GM18909 (cell line): ENCODE measurements around the gene PLA2G4B.

Experiments used
- ATAC-seq: cut with Tn5 transposase; IDR thresholded peaks from one replicate; pipeline ENCODE4 v1.9.1; 2021; ENCODE audit warnings: mild to moderate bottlenecking; ENCODE audit not compliant: unreplicated experiment, poor library complexity

The PLA2G4B gene

DNA sequence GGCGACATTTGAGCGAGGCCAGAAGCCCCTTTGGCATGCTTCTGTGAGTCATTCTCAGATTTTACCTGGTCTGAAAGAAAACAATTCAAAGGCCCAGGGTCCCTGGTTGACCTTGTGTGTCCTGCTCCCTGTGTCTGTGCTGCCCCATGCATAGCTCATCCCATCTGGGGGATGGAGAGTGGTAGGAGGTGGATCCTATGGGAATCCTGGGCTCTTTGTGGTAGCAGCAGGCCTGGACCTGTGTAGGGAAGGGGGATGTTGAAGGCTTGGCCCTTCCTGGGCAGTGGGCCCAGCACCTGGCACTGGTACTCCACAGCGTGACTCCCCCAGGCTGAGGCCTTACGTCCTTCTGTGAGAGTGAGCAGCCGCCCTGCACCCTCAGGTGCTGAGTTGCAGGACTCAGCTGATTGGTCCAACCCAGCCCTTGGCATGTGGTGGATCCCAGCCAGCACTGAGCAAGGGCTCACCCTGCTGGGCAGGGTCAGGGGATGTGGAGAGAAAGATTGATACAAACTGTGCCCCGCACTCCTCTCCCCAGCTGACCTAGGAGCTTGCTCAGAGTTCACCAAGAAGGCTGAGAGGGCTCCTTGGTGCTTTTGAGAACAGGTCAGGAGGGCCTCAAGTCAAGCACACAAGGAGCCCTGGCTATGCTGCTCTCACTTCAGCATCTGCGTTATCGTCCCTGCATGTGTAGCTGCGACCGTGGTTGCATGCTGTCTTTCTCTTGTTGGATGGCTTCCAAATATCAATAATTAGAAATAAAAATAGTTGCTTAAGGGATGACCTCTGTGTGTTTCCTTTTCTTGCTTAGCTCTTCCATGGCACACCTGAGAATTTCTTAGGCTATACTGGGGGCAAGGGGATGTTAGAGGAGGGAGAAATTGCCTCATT lies 32.1 kb upstream of the PLA2G4B start:
- no peak for ATAC-seq

DNA sequence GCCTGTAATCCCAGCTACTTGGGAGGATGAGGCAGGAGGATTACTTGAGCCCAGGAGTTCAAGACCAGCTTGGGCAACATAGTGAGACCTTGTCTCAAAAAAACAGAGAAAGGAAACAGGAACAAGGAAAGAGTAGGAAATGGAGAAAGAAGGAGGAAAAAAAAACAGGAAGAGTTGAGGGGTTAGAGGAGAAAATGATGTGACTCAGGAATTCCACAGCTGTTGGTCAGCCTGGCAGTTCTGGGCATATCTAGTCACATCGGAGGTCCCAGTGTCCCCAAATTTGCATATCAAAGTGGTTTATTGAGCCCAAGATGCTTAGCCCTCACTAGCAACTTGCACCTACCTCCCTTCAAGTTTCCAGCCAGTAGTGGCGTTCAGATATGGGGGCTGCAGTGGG lies 29.5 kb upstream of the PLA2G4B start:
- no peak for ATAC-seq

DNA sequence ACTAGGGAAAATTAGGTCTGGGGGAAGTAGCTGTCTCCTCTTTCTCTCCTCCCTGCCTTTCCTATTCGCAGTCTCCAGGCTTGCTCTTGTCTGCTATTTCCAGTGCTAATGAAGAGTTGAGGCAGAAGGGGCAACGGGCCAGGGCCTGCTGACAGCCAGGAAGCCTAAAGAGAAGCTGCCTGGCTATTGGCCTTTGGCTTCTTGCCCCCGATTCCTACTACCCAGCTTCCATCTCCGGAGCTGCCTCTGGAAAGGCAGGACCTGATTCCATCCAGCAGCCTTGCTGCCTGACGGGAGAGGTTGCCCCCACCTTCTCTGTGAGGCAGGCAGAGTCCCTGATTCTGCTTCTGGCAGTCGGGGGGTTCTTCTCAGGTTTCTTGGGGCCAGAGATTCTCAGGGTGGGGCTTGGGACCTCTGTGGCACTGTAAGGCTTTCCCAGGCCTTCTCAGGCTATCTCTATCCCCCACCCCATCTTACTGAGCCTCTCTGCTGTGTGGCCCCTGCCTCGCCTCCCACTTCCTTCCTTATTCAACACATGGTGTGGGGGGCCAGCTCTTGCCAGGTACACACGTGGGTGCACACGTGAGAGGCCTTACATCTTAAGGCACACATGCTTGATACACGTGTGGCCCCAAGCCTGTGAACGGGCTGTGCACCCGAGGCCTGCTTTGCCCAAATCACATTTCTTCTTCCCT lies 29.0 kb upstream of the PLA2G4B start:
- ATAC-seq = no peak

DNA sequence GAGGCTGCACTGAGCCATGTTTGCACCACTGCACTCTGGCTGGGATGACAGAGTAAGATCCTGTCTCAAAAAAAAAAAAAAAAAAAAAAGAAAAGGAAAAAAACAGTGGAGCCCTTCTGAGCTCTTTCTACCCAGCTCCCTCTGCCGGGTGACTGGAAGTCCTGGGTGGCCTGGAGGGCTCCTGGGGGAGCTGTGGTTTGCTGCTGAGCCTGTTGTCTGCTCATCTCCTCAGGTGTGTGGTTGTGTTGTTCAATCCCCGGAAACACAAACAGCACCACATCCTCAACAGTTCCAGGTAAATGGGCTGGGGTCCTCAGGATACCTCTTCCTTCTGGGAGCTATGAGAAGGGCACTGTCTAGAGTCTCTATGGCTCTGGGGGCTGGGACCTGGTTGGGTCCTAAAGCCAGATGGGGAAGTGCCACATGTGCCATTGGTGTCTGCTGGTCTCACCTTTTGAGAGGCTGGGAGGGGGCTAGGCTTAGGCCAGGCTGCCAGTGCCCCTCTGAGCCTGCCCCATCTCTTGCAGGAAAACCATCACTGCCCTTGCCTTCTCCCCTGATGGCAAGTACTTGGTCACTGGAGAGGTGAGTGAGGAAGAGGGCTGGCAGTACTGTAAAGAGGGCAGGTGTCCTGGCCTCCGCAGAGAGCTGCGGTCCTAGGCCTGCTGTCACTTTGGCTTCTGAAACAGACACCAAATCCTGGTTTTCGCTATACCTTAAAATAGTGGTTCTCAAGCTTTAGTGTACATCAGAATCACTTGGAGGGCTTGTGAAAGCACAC lies 27.8 kb upstream of the PLA2G4B start:
- ATAC-seq = no peak

DNA sequence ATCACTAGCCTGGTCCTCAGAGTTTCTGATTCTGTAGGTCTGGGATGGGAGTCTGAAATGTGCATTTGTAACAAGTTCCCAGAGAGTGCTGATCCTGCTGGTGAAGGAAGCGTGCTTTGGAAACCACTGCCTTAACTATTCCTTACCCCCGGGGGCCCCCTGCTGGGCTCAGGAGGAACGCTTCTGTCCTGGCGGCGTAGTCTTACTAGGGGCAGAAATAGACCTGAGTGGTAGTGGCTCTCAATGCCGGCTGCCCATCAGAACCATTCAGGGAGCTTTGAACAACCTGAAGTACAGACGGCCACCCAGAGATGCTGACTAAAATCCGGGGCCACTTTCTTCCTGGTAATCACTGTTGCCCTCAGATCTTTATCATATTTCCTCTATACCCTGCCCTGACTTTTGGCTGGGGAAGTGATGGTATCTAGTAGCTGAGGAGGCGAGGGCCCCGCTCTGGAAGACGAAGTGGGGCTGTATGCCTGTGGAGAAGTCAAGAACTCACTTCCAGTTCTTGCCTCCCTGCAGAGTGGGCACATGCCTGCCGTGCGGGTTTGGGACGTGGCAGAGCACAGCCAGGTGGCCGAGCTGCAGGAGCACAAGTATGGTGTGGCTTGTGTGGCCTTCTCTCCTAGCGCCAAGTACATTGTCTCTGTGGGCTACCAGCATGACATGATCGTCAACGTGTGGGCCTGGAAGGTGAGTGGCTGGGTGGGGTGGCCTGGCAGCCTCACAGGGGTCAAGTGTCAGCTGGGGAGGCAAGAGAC lies 27.0 kb upstream of the PLA2G4B start:
- peak; percentile 62 for ATAC-seq

DNA sequence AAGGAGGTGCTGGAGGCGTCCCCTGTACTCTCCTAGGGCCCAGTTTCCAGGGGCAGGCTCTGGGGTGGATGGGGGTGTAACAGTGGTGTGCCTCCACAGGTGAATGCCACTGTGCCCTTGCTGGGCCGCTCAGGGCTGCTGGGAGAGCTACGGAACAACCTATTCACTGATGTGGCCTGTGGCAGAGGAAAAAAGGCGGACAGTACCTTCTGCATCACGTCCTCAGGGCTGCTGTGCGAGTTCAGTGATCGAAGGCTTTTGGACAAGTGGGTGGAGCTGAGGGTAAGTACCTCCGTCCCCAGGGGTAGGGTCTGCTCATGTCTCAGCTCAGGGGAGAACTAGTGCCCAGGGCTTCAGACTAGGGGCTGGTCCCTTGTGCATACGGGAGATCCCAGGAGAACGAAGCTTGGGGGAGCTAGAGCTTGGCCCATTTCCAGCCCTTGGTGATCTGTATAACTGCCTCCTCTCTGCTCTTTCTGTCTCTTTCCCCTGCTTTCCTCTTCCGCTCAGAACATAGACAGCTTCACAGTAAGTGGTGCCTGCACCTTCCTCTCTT lies 25.7 kb upstream of the PLA2G4B start:
- no peak for ATAC-seq

DNA sequence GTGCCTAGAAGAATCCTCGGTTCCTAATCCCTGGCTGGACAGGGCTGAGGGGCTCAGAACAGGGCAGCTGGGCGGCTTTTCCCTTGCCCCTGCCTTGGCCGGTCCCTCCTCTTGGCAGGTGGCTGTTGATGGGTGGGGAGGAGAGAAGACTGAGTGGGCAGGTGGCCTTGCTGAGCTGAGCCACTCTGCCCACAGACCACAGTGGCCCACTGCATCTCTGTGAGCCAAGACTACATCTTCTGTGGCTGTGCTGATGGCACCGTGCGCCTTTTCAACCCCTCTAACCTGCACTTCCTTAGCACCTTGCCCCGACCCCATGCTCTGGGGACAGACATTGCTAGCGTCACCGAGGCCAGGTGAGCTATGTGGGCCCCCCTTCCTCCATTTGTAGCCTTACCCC lies 25.2 kb upstream of the PLA2G4B start:
- ATAC-seq = no peak

DNA sequence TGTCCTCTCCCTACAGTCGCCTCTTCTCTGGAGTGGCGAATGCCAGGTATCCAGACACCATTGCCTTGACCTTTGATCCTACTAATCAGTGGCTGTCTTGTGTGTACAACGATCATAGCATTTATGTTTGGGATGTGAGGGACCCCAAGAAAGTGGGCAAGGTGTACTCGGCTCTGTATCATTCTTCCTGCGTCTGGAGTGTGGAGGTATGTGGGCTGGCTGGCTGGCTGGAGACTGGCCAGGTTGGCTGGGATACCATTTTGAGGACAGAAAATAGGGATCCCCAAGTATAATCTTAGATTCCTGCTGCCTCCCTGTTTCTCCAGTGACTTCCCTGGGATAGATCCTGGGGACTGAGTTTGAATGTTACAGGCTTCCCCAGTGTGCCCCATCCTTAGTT lies 24.1 kb upstream of the PLA2G4B start:
- no peak for ATAC-seq

DNA sequence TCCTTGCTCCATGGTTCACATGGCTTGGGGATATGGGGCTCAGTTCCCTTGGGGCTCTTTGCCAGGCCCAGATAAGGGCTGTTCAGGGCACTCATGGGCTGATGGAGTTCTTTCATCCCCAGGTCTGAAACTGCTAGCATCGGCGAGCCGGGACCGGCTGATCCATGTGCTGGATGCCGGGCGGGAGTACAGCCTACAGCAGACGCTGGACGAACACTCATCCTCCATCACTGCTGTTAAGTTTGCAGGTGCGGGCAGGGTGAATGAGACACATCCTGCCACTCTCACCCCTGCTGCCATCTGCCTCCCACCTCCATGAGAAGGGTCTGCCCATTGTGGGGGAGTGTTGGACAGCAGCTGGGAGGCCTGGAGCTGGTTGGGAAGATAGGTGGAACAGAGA lies 21.9 kb upstream of the PLA2G4B start:
- ATAC-seq = no peak

DNA sequence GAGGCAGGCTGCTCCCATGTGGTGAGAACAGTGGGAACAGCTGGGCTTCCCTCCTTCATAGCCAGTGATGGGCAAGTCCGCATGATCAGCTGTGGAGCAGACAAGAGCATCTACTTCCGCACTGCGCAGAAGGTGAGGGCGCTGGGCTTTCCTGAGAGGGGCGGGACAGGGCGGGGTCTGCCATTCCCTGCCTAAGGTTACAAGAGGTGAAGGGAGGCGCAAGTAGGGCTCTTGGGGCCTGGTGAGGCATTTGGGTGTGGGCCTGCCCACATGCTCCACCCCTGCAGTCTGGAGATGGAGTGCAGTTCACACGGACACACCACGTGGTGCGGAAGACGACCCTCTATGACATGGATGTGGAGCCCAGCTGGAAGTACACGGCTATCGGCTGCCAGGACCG lies 21.3 kb upstream of the PLA2G4B start:
- no peak for ATAC-seq

DNA sequence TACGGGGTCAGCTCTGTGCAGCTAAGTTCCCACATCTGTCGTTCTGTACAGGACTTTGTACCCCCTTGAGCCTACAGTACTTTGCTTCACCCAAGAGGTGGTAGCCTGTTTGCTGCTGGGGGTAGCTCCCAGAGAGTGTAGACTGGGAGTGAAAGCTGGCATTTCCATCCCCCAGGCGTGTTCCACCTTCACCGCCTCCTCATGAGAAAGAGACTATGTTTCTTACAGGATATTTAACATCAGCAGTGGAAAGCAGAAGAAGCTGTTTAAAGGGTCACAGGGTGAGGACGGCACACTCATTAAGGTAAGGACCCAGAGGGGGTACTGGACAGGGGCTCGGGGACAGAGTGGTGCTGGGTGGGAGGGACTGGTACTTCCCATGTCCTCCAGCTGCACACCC lies 20.9 kb upstream of the PLA2G4B start:
- ATAC-seq = no peak

DNA sequence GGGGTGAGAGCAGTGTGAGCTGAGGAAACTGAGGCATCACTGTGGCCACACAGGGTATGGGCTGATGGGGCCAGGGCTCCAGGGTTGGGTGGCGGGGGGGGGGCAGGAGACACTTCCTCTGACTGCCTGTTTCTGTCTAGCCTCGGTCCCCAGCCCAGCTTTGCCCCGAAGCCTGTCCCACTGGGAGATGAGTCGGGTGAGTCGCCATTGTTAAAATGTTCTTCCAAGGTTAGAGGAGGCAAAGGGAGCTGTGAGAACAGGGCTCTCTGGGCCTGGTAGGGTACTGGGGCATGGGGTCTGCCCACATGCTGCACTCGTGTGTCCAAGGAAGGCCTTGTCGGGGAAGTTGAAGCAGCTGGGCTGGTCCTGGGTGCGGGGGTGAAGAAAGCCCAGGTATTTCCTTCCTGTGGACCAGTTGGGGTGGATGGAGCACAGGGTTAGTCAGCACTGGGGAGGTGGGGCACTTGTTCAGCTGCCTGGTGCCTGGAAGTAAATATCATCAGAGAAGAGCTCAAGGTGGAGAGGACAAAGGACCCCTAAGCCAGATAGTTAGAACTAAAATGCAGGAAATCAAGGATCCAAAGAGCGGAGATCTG lies 19.1 kb upstream of the PLA2G4B start:
- ATAC-seq = no peak

DNA sequence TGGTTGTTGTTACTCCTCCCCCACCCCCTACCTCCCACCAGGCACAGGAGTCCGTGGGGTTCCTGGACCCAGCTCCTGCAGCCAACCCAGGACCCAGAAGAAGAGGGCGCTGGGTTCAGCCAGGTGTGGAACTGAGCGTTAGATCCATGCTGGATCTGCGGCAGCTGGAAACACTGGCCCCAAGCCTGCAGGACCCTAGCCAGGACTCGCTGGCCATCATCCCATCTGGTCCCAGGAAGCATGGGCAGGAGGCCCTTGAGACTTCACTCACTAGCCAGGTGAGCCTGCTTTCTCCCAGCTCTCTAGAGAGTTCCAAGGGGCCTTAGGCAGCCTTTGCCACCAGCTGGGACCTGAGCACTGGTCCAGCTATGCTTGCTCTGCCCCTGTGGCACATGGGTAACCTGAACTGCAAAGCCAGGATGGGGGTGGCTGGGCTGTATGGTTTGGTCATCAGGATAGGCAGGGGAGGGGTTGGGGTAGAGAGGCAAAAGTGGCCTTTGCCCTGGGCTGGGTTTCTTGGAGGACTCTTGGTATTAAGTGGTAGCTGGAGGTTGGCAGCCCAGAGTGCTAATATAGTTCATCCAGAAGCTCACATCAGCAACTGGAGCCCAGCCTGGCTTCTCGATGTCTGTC lies 17.7 kb upstream of the PLA2G4B start:
- ATAC-seq = no peak

DNA sequence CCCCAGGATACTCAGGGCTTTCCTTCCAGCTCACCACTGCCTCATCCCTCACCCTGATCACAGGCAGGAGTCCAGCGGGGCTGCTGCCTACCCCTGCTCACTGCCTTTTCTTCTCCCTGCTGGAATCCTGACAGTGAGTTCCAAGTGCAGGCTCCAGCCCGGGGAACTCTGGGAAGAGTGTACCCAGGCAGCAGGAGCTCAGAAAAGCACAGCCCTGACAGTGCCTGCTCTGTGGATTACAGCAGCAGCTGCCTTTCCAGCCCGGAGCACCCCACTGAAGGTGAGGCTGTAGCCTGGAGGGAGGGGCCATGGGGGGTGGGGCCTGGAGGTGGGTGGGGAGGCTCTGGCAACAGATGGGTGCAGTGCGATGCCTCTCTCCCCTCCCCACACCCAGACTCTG lies 16.8 kb upstream of the PLA2G4B start:
- ATAC-seq = no peak

DNA sequence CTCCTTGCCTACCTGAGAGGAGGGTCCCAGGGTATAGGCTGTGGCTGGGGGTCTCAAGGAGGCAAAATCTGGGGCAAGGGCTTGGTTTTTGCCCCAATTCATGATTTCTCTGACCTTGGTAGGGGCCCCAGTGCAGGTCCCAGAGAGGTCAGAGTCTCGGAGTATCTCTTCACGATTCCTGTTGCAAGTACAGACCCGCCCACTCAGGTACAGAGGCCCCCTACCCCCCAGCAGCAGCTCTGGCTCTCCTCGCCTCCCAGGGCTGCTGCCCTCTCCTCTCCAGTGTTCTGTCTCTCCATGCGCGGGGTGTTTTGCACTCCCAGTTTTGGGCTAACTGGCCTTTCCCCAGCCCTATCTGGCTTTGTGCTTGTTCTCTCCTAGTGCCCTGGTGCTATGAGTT lies 16.2 kb upstream of the PLA2G4B start:
- no peak for ATAC-seq

DNA sequence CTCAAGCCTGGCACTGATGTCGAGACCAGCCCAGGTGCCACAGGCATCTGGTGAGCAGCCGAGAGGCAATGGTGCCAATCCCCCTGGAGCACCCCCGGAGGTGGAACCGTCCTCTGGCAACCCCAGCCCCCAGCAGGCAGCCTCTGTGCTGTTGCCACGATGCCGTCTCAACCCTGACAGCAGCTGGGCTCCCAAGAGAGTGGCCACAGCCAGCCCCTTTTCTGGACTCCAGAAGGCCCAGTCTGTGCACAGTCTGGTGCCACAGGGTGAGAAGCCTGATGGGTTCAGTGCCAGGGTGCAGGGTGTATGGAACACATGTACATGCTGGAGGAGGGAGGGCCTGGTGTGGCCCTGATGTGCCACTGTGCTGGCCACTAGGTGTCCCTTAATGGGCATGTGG lies 15.7 kb upstream of the PLA2G4B start:
- ATAC-seq = no peak

DNA sequence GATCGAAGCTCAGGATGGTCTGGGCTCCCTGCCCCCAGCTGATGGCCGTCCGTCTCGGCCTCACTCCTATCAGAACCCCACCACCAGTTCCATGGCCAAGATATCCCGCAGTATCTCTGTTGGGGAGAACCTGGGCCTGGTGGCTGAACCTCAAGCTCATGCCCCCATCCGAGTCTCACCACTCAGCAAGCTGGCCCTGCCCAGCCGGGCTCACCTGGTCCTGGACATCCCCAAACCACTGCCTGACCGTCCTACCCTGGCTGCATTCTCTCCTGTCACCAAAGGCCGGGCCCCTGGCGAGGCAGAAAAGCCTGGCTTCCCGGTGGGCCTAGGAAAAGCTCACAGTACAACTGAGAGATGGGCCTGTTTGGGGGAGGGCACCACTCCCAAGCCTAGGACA lies 15.1 kb upstream of the PLA2G4B start:
- no peak for ATAC-seq

DNA sequence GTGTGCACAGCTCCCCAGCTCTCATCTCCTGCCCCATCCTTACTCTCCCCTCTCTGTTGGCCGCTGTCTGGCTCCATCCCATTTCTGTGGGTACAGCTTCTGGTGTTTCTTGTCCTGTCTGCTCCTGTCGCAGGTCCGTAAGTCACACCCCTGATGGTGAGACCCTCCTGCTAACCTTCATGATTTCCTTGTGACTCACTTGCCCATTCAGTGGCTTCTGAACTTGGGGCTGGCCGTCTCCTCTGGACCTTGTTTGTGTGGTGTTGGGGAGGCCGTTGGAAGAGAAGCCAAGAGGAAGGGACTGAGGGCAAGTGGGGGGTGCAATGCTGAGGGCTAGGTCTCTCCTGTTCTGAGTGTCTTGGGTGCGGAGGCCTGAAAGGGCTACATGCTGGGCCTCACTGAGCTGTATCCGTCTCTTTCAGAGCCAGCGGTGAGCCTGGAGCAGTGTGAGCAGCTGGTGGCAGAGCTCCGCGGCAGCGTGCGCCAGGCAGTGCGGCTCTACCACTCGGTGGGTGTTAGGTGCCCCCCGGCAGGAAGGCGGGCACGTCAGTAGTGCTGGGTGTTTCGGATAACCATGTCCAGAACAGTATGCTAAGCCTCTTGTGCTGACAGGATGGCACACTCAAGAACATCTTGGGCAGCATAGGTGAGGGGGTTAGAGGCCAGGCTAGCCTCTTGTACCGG lies 14.4 kb upstream of the PLA2G4B start:
- no peak for ATAC-seq

DNA sequence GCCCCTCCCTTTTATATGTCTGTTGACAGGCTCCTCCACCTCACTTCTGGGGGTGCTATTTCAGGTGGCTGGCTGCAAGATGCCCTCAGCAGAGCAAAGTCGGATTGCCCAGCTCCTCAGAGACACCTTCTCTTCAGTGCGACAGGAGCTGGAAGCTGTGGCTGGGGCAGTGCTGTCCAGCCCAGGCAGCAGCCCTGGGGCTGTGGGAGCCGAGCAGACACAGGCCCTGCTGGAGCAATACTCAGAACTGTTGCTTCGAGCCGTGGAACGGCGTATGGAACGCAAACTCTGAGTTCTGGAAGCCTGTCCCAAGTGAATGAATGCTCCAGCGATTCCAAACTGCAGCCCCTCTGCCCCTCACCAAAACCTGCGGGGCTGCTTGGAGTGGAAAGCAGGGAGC lies 13.5 kb upstream of the PLA2G4B start:
- no peak for ATAC-seq
